ENCODE results near the gene REXO1. TPM values are rescaled to one million over a fixed set of nuclear protein-coding genes. Genes with fewer than 3 reads are reported as not detected.

Gene REXO1
- total RNA-seq, 1 experiment from 2014 or later, result 56.8 TPM

DNA sequence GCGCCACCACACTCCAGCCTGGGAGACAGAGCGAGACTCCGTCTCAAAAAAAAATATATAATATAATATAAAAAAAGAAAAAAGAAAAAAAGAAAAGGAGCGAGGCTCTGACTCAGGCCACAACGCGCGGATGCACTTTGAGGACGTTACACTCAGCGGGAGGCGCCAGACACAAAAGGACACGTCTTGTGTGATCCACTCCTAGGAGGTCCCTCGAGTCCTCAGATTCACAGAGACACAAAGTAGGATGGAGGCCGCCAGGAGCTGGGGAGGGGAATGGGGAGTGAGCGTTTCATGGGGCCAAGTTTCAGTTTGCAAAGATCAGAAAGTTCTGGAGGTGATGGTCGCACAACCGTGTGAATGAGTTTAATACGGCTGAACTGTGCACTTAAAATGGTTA is 45.5 kb upstream of the REXO1 start:
- H2AFZ ChIP-seq (ENCODE audit: low read length), result no peak overlapping the region
- H3K4me1 Mint-ChIP-seq, result peaks cover 8 to 9% of the 10 kb centered on the region in 2 experiments
- H3K27me3 Mint-ChIP-seq (ENCODE audit: low read depth), result peaks cover 11% of the 10 kb centered on the region
- no peak overlapping the region for H4K8ac ChIP-seq (replicated peaks; ENCODE audit: insufficient read length, low read depth, low read length)
- no peak overlapping the region for H2BK12ac ChIP-seq (ENCODE audit: insufficient read length, low read depth, low read length)
- no peak overlapping the region for H3K23ac ChIP-seq (ENCODE audit: insufficient read length, low read depth, low read length)
- no peaks in the 10 kb centered on the region for H4K20me1 ChIP-seq (ENCODE audit: control insufficient read depth, insufficient read depth, insufficient read length)
- no peak overlapping the region for H3K4ac ChIP-seq (ENCODE audit: low read depth, low read length)
- H2BK15ac ChIP-seq (ENCODE audit: low read depth, low read length), result no peak overlapping the region
- H3K56ac ChIP-seq (ENCODE audit: insufficient read length, low read depth, low read length), result no peak overlapping the region
- peak; percentile 33 for DNase-seq
- no peak overlapping the region for H2BK120ac ChIP-seq (ENCODE audit: low read depth, low read length, poor library complexity, severe bottlenecking)
- H3K4me1 ChIP-seq (ENCODE audit: insufficient read depth, low read length), result no peaks in the 10 kb centered on the region
- H3K27ac Mint-ChIP-seq, result no peak overlapping the region
- H3K9me3 Mint-ChIP-seq, result no peaks in the 10 kb centered on the region; a peak in 1 of 5 replicates
- no peaks in the 10 kb centered on the region for H3K9me3 ChIP-seq (ENCODE audit: control insufficient read depth, low read depth, low read length)
- no peak overlapping the region for H3K4me2 ChIP-seq (ENCODE audit: insufficient read depth, insufficient read length, low read length)
- H3K23me2 ChIP-seq (ENCODE audit: insufficient read length, low read depth, low read length, poor library complexity, severe bottlenecking), result no peaks in the 10 kb centered on the region
- H3K9ac ChIP-seq (ENCODE audit: extremely low read depth, insufficient read length, low read length), result no peak overlapping the region
- H2BK20ac ChIP-seq (ENCODE audit: low read depth, low read length, poor library complexity, severe bottlenecking), result no peak overlapping the region
- H3K4me3 Mint-ChIP-seq, result no peak overlapping the region
- no peak overlapping the region for H4K91ac ChIP-seq (ENCODE audit: insufficient read length, low read depth, low read length)
- H3K36me3 Mint-ChIP-seq (ENCODE audit: insufficient read depth in 1 of 3, low read depth in 3 of 3), result no peaks in the 10 kb centered on the region; a peak in 1 of 7 replicates
- no peak overlapping the region for H3K18ac ChIP-seq (ENCODE audit: insufficient read length, low read depth, low read length)
- H3K79me2 ChIP-seq (ENCODE audit: insufficient read depth, low read length), result no peaks in the 10 kb centered on the region
- H2BK5ac ChIP-seq (ENCODE audit: insufficient read length, low read length), result no peak overlapping the region
- TF ChIP-seq, protein P1, sequence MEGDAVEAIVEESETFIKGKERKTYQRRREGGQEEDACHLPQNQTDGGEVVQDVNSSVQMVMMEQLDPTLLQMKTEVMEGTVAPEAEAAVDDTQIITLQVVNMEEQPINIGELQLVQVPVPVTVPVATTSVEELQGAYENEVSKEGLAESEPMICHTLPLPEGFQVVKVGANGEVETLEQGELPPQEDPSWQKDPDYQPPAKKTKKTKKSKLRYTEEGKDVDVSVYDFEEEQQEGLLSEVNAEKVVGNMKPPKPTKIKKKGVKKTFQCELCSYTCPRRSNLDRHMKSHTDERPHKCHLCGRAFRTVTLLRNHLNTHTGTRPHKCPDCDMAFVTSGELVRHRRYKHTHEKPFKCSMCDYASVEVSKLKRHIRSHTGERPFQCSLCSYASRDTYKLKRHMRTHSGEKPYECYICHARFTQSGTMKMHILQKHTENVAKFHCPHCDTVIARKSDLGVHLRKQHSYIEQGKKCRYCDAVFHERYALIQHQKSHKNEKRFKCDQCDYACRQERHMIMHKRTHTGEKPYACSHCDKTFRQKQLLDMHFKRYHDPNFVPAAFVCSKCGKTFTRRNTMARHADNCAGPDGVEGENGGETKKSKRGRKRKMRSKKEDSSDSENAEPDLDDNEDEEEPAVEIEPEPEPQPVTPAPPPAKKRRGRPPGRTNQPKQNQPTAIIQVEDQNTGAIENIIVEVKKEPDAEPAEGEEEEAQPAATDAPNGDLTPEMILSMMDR (conservative IDR thresholded peaks at IDR 0.05), result no peak
- no peak overlapping the region for H4K5ac ChIP-seq (ENCODE audit: insufficient read length, low read depth, low read length)
- WGBS (ENCODE audit: extremely low coverage, insufficient read length, low lambda C conversion rate), result no CpG with 5 or more reads among the region's 17 CpGs
- H3K27ac ChIP-seq (ENCODE audit: insufficient read length, low read depth, low read length), result no peak overlapping the region
- no peaks in the 10 kb centered on the region for H3K79me1 ChIP-seq (ENCODE audit: insufficient read depth, low read depth, low read length, poor library complexity, severe bottlenecking)
- no peak overlapping the region for H3T11ph ChIP-seq (ENCODE audit: low read length)
- H2AK5ac ChIP-seq (ENCODE audit: insufficient read length, low read length), result no peak overlapping the region
- H3K27me3 ChIP-seq (ENCODE audit: insufficient read depth, low read length), result no peaks in the 10 kb centered on the region
- H3K14ac ChIP-seq (ENCODE audit: insufficient read depth, low read length), result no peak overlapping the region
